Stimulated activated CD4-positive, alpha-beta T cell treated with anti-CD3 and anti-CD28 coated beads, Interleukin-4, amount 100 ng/mL, for 48 hours (primary cell): Measurements from ENCODE around the gene CA10.

Experiments
- DNase-seq, 2 donors: peaks; one replicate each; pipeline ENCODE4 v3.0.0-alpha.2; 2020; ENCODE audit warnings: low read depth in 2 of 2

Gene CA10

GRCh38 chr17:51731941-51732722 lies 426.4 kb downstream of the CA10 start:
- DNase-seq = no peak

DNA sequence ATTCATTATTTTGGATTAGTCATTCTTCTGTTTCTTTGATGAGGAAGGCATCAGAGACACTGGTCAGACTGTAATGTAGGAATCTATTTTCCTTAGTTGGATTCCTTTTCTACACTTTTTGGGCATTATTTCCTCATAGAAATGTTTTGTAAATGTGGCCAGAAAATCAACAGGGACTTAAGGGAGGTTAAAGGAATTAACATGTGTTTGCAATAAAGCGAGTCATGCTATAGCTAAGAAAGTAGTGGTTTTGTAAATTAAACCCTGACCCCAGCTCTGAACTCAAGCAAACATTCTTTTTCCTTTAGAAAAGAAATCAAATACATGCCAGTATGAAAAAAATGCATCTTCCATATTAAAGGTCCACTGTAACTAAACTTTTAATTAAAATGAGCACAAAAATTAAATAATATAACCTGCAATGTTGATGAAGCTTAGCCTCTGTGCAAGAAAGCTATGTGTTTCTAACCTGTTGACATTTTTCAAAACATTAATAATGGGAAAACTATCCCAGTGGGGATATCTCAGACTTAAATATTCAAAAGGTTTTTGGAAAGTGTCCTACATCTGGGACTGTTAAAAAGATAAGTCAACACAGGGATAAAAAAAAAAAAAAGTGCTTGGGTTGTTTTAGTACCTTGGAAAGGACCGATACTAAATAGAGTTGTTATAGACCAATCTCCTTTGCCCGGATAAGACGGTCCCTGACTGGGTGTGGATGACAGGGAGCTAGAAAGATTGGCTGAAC lies 428.0 kb downstream of the CA10 start:
- DNase-seq = no peak

GRCh38 chr17:51725185-51725584 lies 433.3 kb downstream of the CA10 start:
- no peak for DNase-seq

DNA sequence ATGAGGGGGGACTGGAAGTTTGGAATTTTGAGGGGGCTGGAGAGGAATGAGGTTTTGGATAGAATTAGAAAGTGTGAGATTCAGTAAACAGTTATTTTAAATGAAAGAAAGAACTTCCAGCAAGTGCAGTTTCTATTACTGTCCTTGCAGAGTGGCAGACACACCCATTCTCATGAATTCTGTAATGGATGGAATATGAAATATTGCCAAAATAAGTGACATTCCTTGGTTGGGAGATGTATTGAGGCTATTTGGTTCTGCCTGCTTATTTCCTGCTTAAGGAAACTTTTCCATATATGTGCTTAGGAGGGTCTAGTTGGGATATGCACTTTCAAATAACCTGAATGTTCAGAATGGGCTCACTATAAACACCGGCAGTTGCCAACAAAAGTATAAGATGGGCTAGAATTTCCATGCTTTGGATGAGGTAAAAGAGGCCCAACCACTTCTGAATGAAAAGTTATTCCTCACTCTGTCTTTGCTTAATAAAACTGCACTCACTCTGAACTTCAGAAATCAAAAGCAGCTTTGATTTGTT lies 434.4 kb downstream of the CA10 start:
- no peak for DNase-seq

GRCh38 chr17:51722994-51723393 lies 435.5 kb downstream of the CA10 start:
- DNase-seq = no peak

DNA sequence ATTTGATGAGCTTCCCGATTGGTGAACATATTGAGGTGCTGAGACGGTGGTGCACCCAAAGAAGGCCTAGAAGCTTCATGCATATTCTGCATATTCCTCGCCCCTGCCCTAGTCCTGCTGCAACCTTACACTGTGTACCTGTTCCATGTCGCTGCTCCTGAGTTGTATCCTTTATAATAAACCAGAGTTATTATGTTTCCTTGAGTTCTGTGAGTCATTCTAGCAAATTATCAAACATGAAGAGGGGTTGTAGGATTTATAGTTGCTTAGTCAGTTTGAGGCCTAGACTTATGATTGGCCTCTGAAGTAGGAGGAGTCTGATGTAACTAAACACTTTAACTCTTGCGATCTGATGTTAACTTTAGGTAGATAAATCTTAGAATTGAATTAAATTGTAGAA lies 436.8 kb downstream of the CA10 start:
- no peak for DNase-seq

- no peak for DNase-seq
Measured at GRCh38 chr17:51720439-51720838, 438.1 kb downstream of the CA10 start.

DNA sequence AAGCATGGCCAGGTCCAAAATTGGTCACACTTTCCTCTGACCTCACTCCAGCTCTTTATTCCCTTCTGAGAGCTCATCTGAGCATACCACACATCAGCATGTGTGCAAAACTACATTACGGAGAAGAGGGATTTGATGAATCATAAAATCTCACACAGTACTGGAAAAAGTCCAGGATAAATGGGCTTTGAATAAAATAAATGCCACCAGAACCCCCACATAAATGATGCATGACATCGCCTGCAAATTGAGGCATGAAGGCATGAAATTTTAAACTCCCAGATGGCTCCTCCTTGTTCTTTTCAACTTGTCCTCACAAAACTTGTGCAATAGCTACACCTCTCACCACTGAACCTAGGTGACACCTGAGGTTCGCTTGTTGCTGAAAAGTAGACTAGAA lies 439.5 kb downstream of the CA10 start:
- no peak for DNase-seq

DNA sequence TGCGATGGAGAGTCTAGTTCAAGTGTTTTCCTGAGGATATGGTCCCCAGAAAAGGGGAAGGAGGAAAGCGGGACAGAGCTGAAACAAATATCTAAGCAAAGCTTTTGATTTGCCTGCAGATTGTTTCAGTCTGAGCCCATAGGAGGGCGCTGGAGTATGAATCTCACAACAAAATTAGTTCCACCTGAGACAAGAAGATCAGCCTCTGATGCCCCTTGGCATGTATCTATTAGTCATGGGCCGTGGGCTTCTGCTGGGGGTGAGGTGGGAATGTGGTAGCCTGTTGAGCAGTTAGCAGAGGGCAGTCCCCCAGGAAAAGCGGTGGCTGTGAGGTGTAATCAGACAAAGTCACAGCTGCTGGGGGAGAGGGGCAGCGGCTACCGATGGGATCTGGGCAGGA lies 446.9 kb downstream of the CA10 start:
- no peak for DNase-seq

- no peak for DNase-seq
Measured at GRCh38 chr17:51710634-51710979, 447.9 kb downstream of the CA10 start.

- no peak for DNase-seq
Measured at GRCh38 chr17:51709694-51710633, 448.6 kb downstream of the CA10 start.

DNA sequence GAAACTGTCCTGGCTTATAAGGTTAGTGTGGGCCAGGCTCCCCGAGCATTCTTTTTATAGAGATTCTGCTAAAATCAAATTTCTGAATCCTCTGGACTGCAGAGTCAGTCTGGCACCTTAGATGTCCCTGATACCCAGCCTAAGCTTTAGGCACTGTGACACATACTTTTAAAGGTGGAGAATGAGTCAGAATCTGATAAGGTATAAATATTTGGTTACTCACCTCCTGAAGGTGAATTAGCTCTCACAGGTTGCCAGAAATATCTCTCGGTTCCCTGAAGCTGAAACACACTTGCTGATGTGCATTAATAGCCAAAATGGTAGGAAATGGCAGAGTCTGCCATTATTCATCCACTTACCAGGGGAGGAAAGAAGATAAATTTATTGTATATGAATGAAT lies 451.3 kb downstream of the CA10 start:
- no peak for DNase-seq

DNA sequence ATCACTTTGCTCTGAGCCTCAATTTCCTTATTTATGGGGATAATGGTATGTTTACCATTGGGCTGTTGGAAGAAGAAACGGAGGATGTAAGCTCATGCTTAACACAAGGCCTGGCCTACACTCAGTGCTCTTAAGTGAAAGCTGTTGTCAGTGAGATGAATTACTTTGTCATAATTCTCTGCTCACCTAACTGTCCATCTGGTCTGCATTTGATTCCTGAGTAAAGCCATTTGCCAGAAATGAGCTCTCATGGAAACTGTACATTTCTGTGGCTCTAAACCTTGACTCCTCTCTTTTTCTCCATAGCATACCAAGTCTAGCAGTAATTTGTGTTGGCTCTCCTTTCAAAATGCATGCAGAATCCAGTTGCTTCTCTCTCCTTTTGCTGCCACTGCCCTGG lies 452.4 kb downstream of the CA10 start:
- no peak for DNase-seq

- no peak for DNase-seq
Measured at GRCh38 chr17:51703361-51704341, 454.9 kb downstream of the CA10 start.

DNA sequence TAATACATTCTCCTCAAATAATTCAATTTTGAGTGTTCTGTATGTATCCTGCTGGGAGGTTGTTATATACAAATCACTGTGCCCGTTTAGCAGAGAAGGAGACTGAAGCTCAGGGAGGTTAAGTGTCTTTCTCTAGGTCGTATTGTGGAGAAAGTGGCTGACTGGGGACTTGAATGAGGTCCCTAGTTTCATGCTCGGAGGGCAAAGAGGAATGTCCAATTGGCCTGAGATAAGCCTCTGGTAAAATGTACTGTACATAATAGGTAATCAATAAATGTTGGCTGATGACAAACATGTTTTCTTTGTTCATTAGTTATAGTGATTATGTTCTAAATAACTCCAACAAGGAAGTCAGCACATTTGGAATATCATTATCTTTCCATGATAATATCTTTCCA lies 455.6 kb downstream of the CA10 start:
- DNase-seq = no peak

GRCh38 chr17:51701501-51701900 lies 457.0 kb downstream of the CA10 start:
- DNase-seq = no peak

DNA sequence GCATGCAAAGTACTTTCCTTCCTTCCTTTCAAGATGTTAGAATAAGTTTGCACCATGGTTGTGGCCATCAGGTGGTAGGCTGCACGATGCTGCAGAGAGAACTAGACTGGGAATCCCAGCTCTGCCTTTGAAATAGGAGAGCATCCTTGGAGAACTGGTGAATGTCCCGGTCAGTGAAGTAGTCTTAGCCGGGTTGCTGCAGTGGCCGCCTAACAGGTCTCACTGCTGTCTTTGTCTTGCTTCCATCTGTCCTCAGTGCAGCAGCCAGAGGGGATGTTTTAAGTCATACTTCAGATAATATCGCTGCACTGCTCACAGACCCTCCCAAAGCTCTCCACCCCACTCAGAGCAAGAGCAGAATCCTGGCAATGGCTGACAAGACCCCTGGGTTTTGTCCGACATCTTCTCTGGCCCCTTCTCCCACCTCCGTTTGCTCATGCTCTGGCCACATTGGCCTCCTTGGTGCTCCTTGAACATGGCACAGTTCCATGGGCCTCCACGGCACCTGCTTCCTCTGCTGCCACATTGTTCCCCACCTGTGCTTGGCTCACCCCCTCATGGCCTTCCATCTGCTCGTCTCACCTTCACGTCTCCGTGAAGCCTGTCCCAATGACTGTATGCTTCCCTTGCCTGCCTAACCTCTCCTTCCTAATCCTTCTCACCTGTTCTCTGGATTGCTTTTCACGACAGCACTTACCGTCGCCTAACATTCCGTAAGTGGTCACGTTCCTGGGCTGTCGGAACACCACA lies 458.3 kb downstream of the CA10 start:
- no peak for DNase-seq

DNA sequence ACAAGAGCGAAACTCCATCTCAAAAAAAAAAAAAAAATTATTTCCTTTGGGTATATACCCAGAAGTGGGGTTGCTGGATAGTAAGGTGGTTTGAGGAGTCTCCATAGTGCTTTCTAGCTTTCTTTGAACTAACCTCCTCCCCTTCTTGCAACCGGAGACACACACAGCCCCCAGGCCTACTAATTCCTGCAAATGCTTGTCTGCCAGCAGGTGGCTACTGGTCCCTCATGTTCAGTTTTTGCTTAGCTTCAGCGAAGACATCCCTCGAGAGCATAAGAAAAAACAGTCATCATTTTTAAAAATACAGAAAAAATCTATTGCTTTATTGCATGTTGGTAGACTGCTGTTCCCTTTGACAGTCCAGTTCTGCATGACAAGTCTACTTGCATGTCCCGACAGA lies 459.2 kb downstream of the CA10 start:
- DNase-seq = no peak

DNA sequence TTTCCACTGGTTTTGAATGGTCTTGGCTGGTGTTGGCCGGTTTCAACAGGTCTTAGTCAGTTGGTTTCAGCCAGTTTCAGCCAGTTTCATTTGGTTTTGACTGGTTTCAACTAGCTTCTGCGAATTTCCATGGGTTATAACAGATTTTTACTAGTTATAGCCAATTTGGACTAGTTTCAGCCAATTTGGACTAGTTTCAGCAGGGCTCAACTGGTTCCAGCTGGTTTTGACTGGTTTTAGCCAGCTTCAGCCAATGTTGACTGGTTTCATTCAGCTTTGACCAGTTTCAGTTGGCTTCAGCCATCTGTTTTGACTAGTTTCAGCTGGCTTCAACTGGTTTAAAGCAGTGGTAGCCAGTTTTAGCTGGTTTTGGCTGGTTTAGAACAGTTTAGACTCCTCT lies 465.6 kb downstream of the CA10 start:
- no peak for DNase-seq

GRCh38 chr17:51687887-51688286 lies 470.6 kb downstream of the CA10 start:
- no peak for DNase-seq
